Endodermal cell (in vitro differentiated cells): ENCODE data around the gene GRID1. TPM values are rescaled to one million over a fixed set of nuclear protein-coding genes. Genes with fewer than 3 reads are reported as not detected.
"Not testable (repeated sequence)": the region's sequence is repeated elsewhere in the genome, so short reads cannot be mapped to it uniquely, and the experiment has no call there.

Experiments
- DNase-seq: peaks from one replicate; pipeline ENCODE4 v3.0.0-alpha.2; 2017
- H3K27ac ChIP-seq: 2 replicates; pipeline ENCODE4 v1.5.1; 2013; ENCODE audit warnings: mild to moderate bottlenecking, low read depth, low read length, moderate library complexity
- H3K27me3 ChIP-seq: 2 replicates; pipeline ENCODE4 v1.6.1; 2013; ENCODE audit warnings: mild to moderate bottlenecking, low read length, moderate library complexity; ENCODE audit not compliant: insufficient read depth, control insufficient read depth, poor library complexity, severe bottlenecking
- H3K36me3 ChIP-seq: 2 replicates; pipeline ENCODE4 v1.7.0; 2013; ENCODE audit warnings: mild to moderate bottlenecking, low read length, moderate library complexity; ENCODE audit not compliant: control insufficient read depth, insufficient read depth
- H3K4me1 ChIP-seq: one replicate; pipeline ENCODE4 v1.7.0; 2013; ENCODE audit warnings: low read length; ENCODE audit not compliant: control insufficient read depth, insufficient read depth
- H3K4me3 ChIP-seq: 2 replicates; pipeline ENCODE4 v1.5.1; 2013; ENCODE audit warnings: mild to moderate bottlenecking, low read length, moderate library complexity
- H3K9ac ChIP-seq: 2 replicates; pipeline ENCODE4 v1.6.1; 2013; ENCODE audit warnings: mild to moderate bottlenecking, low read length, moderate library complexity; ENCODE audit not compliant: poor library complexity, severe bottlenecking; ENCODE audit errors: extremely low read depth
- H3K9me3 ChIP-seq: 2 replicates; pipeline ENCODE4 v1.6.1; 2013; ENCODE audit warnings: mild to moderate bottlenecking, low read length, moderate library complexity; ENCODE audit not compliant: control insufficient read depth
- H3K27ac Mint-ChIP-seq: 2 replicates; pipeline ENCODE4 v1.8.0; 2020; ENCODE audit warnings: mixed read lengths
- H3K27me3 Mint-ChIP-seq: 2 replicates; pipeline ENCODE4 v1.8.0; 2021; ENCODE audit warnings: mild to moderate bottlenecking, mixed read lengths; ENCODE audit not compliant: insufficient read depth
- H3K36me3 Mint-ChIP-seq: 2 replicates; pipeline ENCODE4 v1.8.0; 2020; ENCODE audit warnings: low read depth, mixed read lengths
- H3K4me1 Mint-ChIP-seq: 2 replicates; pipeline ENCODE4 v1.8.0; 2020; ENCODE audit warnings: mixed read lengths
- H3K4me3 Mint-ChIP-seq: 2 replicates; pipeline ENCODE4 v1.8.0; 2020; ENCODE audit warnings: mild to moderate bottlenecking, moderate library complexity, mixed read lengths
- H3K9me3 Mint-ChIP-seq: 2 replicates; pipeline ENCODE4 v1.8.0; 2020; ENCODE audit warnings: mild to moderate bottlenecking, mixed read lengths
- CTCF ChIP-seq: fragments of 200-600 bp; sonication (generic); conservative IDR thresholded peaks from 2 replicates; pipeline ENCODE4 v1.5.0; 2021; ENCODE audit warnings: antibody characterized with exemption, mild to moderate bottlenecking
- WGBS, 2 experiments: methylation state at CpG; one replicate each; pipeline versions ENCODE4 v1.1.5 to v1.1.7; 2013; ENCODE audit warnings: missing lambda C conversion rate in 2 of 2, mixed read lengths in 1 of 2; ENCODE audit not compliant: insufficient coverage in 1 of 2, insufficient read length in 1 of 2; 5-methylcytosine and 5-hydroxymethylcytosine counted together
- total RNA-seq, 2 donors: library from RNA; stranded (reverse); fragmentation: NEBNext Ultra II Directional in 1 of 2; extraction: Animal tissue kit (Norgen Biotek cat#: 25700) in 1 of 2; gene quantifications; 2 replicates in 1 of 2; 3 replicates in 1 of 2; pipeline ENCODE4 v1.2.1, GENCODE V29; 2021

GRID1 gene
- total RNA-seq, 2 donors from 2014 or later, result 0.13 to 0.53 TPM

- Mint-ChIP-seq H3K4me1 (peaks cover 10% of the 10 kb centered on the region), H3K27ac (no peak overlapping the region), H3K27me3 (peaks cover 2% of the 10 kb centered on the region), H3K36me3 (no peaks in the 10 kb centered on the region), H3K9me3 (no peaks in the 10 kb centered on the region), H3K4me3 (no peak overlapping the region)
- Histone ChIP-seq H3K9ac (no peak overlapping the region), H3K36me3 (no peaks in the 10 kb centered on the region), H3K9me3 (no peaks in the 10 kb centered on the region), H3K4me1 (no peaks in the 10 kb centered on the region), H3K4me3 (no peak overlapping the region), H3K27ac (no peak overlapping the region), H3K27me3 (no peaks in the 10 kb centered on the region)
- 83 to 100% methylated on average over 1 to 6 of the region's 6 CpGs for WGBS, 2 experiments
- TF ChIP-seq CTCF, result peak; percentile 81
- peak; percentile 81 for DNase-seq
These were observed 256.3 kb downstream of the GRID1 start for GRCh38 chr10:86110156-86110786.

- H3K27me3 ChIP-seq, result no peaks in the 10 kb centered on the region
- TF ChIP-seq CTCF, result no peak
- H3K27me3 Mint-ChIP-seq, result peaks cover 2% of the 10 kb centered on the region
- no peaks in the 10 kb centered on the region for H3K36me3 Mint-ChIP-seq
- no peak overlapping the region for H3K4me3 ChIP-seq
- no peak overlapping the region for H3K9ac ChIP-seq
- H3K27ac Mint-ChIP-seq, result no peak overlapping the region
- DNase-seq, result peak; percentile 26
- H3K9me3 ChIP-seq, result no peaks in the 10 kb centered on the region
- H3K4me1 ChIP-seq, result no peaks in the 10 kb centered on the region
- H3K4me1 Mint-ChIP-seq, result peaks cover 10% of the 10 kb centered on the region
- no peak overlapping the region for H3K4me3 Mint-ChIP-seq
- no peaks in the 10 kb centered on the region for H3K36me3 ChIP-seq
- no peak overlapping the region for H3K27ac ChIP-seq
- no peaks in the 10 kb centered on the region for H3K9me3 Mint-ChIP-seq
- 80 to 95% methylated on average over 1 of the region's 1 CpG for WGBS, 2 experiments
These were observed 257.2 kb downstream of the GRID1 start for GRCh38 chr10:86109421-86109820.

- Mint-ChIP-seq H3K4me3 (no peak overlapping the region), H3K27me3 (peaks cover 2% of the 10 kb centered on the region), H3K27ac (no peak overlapping the region), H3K9me3 (no peaks in the 10 kb centered on the region), H3K4me1 (peaks cover 10% of the 10 kb centered on the region), H3K36me3 (no peaks in the 10 kb centered on the region)
- H3K36me3 ChIP-seq, result no peaks in the 10 kb centered on the region
- no peaks in the 10 kb centered on the region for H3K9me3 ChIP-seq
- no peak for TF ChIP-seq CTCF
- H3K27ac ChIP-seq, result no peak overlapping the region
- H3K4me1 ChIP-seq, result no peaks in the 10 kb centered on the region
- no peak overlapping the region for H3K4me3 ChIP-seq
- WGBS, 2 experiments, result 86 to 92% methylated on average over 5 to 7 of the region's 7 CpGs
- H3K27me3 ChIP-seq, result no peaks in the 10 kb centered on the region
- H3K9ac ChIP-seq, result no peak overlapping the region
- peak; percentile 23 for DNase-seq
These were observed 257.9 kb downstream of the GRID1 start for GRCh38 chr10:86108696-86109095.

GRCh38 chr10:86107611-86108310 is 258.8 kb downstream of the GRID1 start:
- H3K4me3 ChIP-seq, H3K9me3 ChIP-seq, H3K36me3 Mint-ChIP-seq, H3K4me1 ChIP-seq, H3K27me3 ChIP-seq, H3K27ac Mint-ChIP-seq, H3K9ac ChIP-seq, H3K36me3 ChIP-seq, H3K4me3 Mint-ChIP-seq, H3K27me3 Mint-ChIP-seq, H3K27ac ChIP-seq, H3K4me1 Mint-ChIP-seq, H3K9me3 Mint-ChIP-seq: not testable (repeated sequence)
- peak; percentile 24 for DNase-seq
- WGBS, 2 experiments, result 90 to 100% methylated on average over 2 to 16 of the region's 16 CpGs
